ENCODE results near the gene TOGARAM1.

GRCh38 chr14:45096218-45096617 is 134.2 kb downstream of the TOGARAM1 start:
- TF ChIP-seq CTCF (IDR thresholded peaks at IDR 0.05; ENCODE audit: low read depth, low read length): no peak
- no peak for TF ChIP-seq POLR2A (IDR thresholded peaks at IDR 0.05; ENCODE audit: extremely low read depth, insufficient read length)
- no peak for TF ChIP-seq MAX (IDR thresholded peaks at IDR 0.05; ENCODE audit: low read depth, low read length)

All from NB4 (cell line).